Endodermal cell (in vitro differentiated cells): ENCODE measurements around the gene SDCCAG8. TPM values are rescaled to one million over a fixed set of nuclear protein-coding genes. Genes with fewer than 3 reads are reported as not detected.
A peak's percentile ranks its signal among the peaks of the same experiment; 100 is the strongest.

Experiments used
- DNase-seq: peaks from one replicate; pipeline ENCODE4 v3.0.0-alpha.2; 2017
- H3K27ac ChIP-seq: 2 replicates; pipeline ENCODE4 v1.5.1; 2013; ENCODE audit warnings: mild to moderate bottlenecking, low read depth, low read length, moderate library complexity
- H3K27me3 ChIP-seq: 2 replicates; pipeline ENCODE4 v1.6.1; 2013; ENCODE audit warnings: mild to moderate bottlenecking, low read length, moderate library complexity; ENCODE audit not compliant: insufficient read depth, control insufficient read depth, poor library complexity, severe bottlenecking
- H3K36me3 ChIP-seq: 2 replicates; pipeline ENCODE4 v1.7.0; 2013; ENCODE audit warnings: mild to moderate bottlenecking, low read length, moderate library complexity; ENCODE audit not compliant: control insufficient read depth, insufficient read depth
- H3K4me1 ChIP-seq: one replicate; pipeline ENCODE4 v1.7.0; 2013; ENCODE audit warnings: low read length; ENCODE audit not compliant: control insufficient read depth, insufficient read depth
- H3K4me3 ChIP-seq: 2 replicates; pipeline ENCODE4 v1.5.1; 2013; ENCODE audit warnings: mild to moderate bottlenecking, low read length, moderate library complexity
- H3K9ac ChIP-seq: 2 replicates; pipeline ENCODE4 v1.6.1; 2013; ENCODE audit warnings: mild to moderate bottlenecking, low read length, moderate library complexity; ENCODE audit not compliant: poor library complexity, severe bottlenecking; ENCODE audit errors: extremely low read depth
- H3K9me3 ChIP-seq: 2 replicates; pipeline ENCODE4 v1.6.1; 2013; ENCODE audit warnings: mild to moderate bottlenecking, low read length, moderate library complexity; ENCODE audit not compliant: control insufficient read depth
- H3K27ac Mint-ChIP-seq: 2 replicates; pipeline ENCODE4 v1.8.0; 2020; ENCODE audit warnings: mixed read lengths
- H3K27me3 Mint-ChIP-seq: 2 replicates; pipeline ENCODE4 v1.8.0; 2021; ENCODE audit warnings: mild to moderate bottlenecking, mixed read lengths; ENCODE audit not compliant: insufficient read depth
- H3K36me3 Mint-ChIP-seq: 2 replicates; pipeline ENCODE4 v1.8.0; 2020; ENCODE audit warnings: low read depth, mixed read lengths
- H3K4me1 Mint-ChIP-seq: 2 replicates; pipeline ENCODE4 v1.8.0; 2020; ENCODE audit warnings: mixed read lengths
- H3K4me3 Mint-ChIP-seq: 2 replicates; pipeline ENCODE4 v1.8.0; 2020; ENCODE audit warnings: mild to moderate bottlenecking, moderate library complexity, mixed read lengths
- H3K9me3 Mint-ChIP-seq: 2 replicates; pipeline ENCODE4 v1.8.0; 2020; ENCODE audit warnings: mild to moderate bottlenecking, mixed read lengths
- CTCF ChIP-seq: fragments of 200-600 bp; sonication (generic); conservative IDR thresholded peaks from 2 replicates; pipeline ENCODE4 v1.5.0; 2021; ENCODE audit warnings: antibody characterized with exemption, mild to moderate bottlenecking
- WGBS, 2 experiments: methylation state at CpG; one replicate each; pipeline versions ENCODE4 v1.1.5 to v1.1.7; 2013; ENCODE audit warnings: missing lambda C conversion rate in 2 of 2, mixed read lengths in 1 of 2; ENCODE audit not compliant: insufficient coverage in 1 of 2, insufficient read length in 1 of 2; 5-methylcytosine and 5-hydroxymethylcytosine counted together
- total RNA-seq, 2 donors: library from RNA; stranded (reverse); fragmentation: NEBNext Ultra II Directional in 1 of 2; extraction: Animal tissue kit (Norgen Biotek cat#: 25700) in 1 of 2; gene quantifications; 2 replicates in 1 of 2; 3 replicates in 1 of 2; pipeline ENCODE4 v1.2.1, GENCODE V29; 2021

Gene SDCCAG8
- total RNA-seq, 2 donors from 2014 or later: 19.8 to 27.5 TPM

- H3K4me1 ChIP-seq: no peaks in the 10 kb centered on the region
- H3K4me3 Mint-ChIP-seq: no peak overlapping the region
These were observed 243.4 kb downstream of the SDCCAG8 start for GRCh38 chr1:243499248-243499647.

GRCh38 chr1:243499711-243500110 is 243.9 kb downstream of the SDCCAG8 start:
- Histone ChIP-seq H3K4me3 (no peak overlapping the region), H3K27me3 (no peaks in the 10 kb centered on the region), H3K4me1 (no peaks in the 10 kb centered on the region), H3K9me3 (no peaks in the 10 kb centered on the region), H3K9ac (no peak overlapping the region), H3K27ac (no peak overlapping the region), H3K36me3 (no peaks in the 10 kb centered on the region)
- no peak overlapping the region for H3K27ac Mint-ChIP-seq
- H3K4me1 Mint-ChIP-seq: peaks cover 1% of the 10 kb centered on the region
- peaks cover 13% of the 10 kb centered on the region for H3K36me3 Mint-ChIP-seq
- no peaks in the 10 kb centered on the region for H3K9me3 Mint-ChIP-seq
- TF ChIP-seq CTCF: no peak
- no peaks in the 10 kb centered on the region for H3K27me3 Mint-ChIP-seq
- no peak for DNase-seq
- WGBS, 2 experiments: 98% methylated on average over 10 of the region's 10 CpGs; no CpG with 5 or more reads in 1 of the 2 experiments
- no peak overlapping the region for H3K4me3 Mint-ChIP-seq

More at GRCh38 chr1:243499248-243499647, 243.4 kb downstream of the SDCCAG8 start:
- 92 to 94% methylated on average over 4 of the region's 4 CpGs for WGBS, 2 experiments
- no peaks in the 10 kb centered on the region for H3K27me3 Mint-ChIP-seq
- no peak overlapping the region for H3K4me3 ChIP-seq
- no peaks in the 10 kb centered on the region for H3K9me3 ChIP-seq
- no peak for DNase-seq
- H3K9me3 Mint-ChIP-seq: no peaks in the 10 kb centered on the region
- H3K36me3 ChIP-seq: no peaks in the 10 kb centered on the region
- H3K4me1 Mint-ChIP-seq: peaks cover 2% of the 10 kb centered on the region
- no peak overlapping the region for H3K9ac ChIP-seq
- peak overlapping the region; percentile 16 for H3K27ac ChIP-seq
- H3K27me3 ChIP-seq: no peaks in the 10 kb centered on the region
- peak overlapping the region; percentile 64 for H3K27ac Mint-ChIP-seq
- TF ChIP-seq CTCF: no peak
- H3K36me3 Mint-ChIP-seq: peaks cover 13% of the 10 kb centered on the region

DNA sequence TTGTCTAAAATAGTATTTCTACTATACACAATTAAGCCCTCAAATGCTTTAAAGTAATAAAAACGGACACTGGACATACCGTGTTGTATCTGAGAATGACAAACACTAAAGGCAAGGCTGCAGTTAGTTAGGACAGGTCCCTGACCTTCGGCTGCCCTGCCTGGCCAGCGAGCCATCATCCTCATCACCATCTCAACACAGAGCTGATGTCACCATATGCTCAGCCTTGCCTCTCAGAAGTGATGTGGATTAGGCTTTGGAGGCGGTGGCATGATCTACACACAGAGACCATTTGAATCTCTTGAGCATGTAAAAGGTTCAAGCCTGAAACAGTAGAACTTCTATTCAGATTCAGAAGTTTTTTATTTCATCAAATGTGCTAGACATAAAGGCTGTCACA is 244.7 kb downstream of the SDCCAG8 start:
- H3K27ac ChIP-seq: no peak overlapping the region
- Mint-ChIP-seq H3K27ac (no peak overlapping the region), H3K9me3 (no peaks in the 10 kb centered on the region), H3K4me1 (peaks cover 1% of the 10 kb centered on the region), H3K36me3 (peaks cover 18% of the 10 kb centered on the region), H3K27me3 (no peaks in the 10 kb centered on the region), H3K4me3 (no peak overlapping the region)
- H3K36me3 ChIP-seq: no peaks in the 10 kb centered on the region
- 89 to 91% methylated on average over 1 to 5 of the region's 5 CpGs for WGBS, 2 experiments
- no peak for TF ChIP-seq CTCF
- no peak overlapping the region for H3K9ac ChIP-seq
- no peaks in the 10 kb centered on the region for H3K4me1 ChIP-seq
- no peaks in the 10 kb centered on the region for H3K27me3 ChIP-seq
- H3K9me3 ChIP-seq: no peaks in the 10 kb centered on the region
- H3K4me3 ChIP-seq: no peak overlapping the region
- no peak for DNase-seq
